ENCODE measurements around the gene SPATS2.

SPATS2 gene

DNA sequence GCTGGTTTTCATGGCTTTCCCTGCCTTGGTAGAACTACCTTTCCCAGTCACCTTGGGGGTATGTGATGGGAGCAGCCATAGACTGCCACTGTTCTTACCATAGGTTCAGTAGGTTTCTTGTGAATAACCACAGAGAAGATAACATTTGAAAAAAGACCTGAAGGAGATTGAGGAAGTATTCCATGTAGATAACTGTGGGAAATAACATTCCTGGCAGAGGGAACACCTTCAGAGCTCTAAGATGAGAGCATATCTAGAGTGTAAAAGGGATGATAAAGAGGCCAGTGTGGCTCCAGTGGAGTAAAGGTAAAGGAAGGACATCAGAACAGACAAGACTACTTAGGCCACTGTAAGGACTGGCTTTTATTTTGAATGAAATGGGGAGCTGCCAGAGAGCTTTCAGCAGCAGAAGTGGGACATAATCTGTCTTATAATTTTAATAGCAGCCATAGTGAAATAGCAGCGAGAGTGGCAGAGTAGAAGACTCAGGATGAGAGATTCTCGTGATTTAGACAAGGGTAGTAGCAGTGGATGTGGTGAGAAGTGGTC, 88.9 kb downstream of the SPATS2 start:
- DNase-seq (ENCODE audit: low read depth, low spot score): no peak
- POLR2A ChIA-PET: no interaction called here
- CTCF ChIA-PET: interaction anchor here (1.0 to 1.8 kb wide), 3 partner anchors 13 to 108 kb away, joined by 3 to 5 read pairs (median 5); no protein-coding TSS in a partner anchor
- no peak overlapping the region for H3K4me3 ChIP-seq (ENCODE audit: low read depth, low read length)
- TF ChIP-seq, protein P1, sequence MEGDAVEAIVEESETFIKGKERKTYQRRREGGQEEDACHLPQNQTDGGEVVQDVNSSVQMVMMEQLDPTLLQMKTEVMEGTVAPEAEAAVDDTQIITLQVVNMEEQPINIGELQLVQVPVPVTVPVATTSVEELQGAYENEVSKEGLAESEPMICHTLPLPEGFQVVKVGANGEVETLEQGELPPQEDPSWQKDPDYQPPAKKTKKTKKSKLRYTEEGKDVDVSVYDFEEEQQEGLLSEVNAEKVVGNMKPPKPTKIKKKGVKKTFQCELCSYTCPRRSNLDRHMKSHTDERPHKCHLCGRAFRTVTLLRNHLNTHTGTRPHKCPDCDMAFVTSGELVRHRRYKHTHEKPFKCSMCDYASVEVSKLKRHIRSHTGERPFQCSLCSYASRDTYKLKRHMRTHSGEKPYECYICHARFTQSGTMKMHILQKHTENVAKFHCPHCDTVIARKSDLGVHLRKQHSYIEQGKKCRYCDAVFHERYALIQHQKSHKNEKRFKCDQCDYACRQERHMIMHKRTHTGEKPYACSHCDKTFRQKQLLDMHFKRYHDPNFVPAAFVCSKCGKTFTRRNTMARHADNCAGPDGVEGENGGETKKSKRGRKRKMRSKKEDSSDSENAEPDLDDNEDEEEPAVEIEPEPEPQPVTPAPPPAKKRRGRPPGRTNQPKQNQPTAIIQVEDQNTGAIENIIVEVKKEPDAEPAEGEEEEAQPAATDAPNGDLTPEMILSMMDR (IDR thresholded peaks at IDR 0.05; ENCODE audit: insufficient read depth, low read length, missing control alignments): no peak

GRCh38 chr12:49458816-49459215, 91.6 kb downstream of the SPATS2 start:
- POLR2A ChIA-PET: no interaction called here
- CTCF ChIA-PET: interaction anchor here (0.8 to 1.0 kb wide), 3 partner anchors 55 to 100 kb away, joined by 3 read pairs; no protein-coding TSS in a partner anchor
- no peak for DNase-seq (ENCODE audit: low read depth, low spot score)
- no peak overlapping the region for H3K4me3 ChIP-seq (ENCODE audit: low read depth, low read length)
- TF ChIP-seq, protein P1 (IDR thresholded peaks at IDR 0.05; ENCODE audit: insufficient read depth, low read length, missing control alignments): no peak

DNA sequence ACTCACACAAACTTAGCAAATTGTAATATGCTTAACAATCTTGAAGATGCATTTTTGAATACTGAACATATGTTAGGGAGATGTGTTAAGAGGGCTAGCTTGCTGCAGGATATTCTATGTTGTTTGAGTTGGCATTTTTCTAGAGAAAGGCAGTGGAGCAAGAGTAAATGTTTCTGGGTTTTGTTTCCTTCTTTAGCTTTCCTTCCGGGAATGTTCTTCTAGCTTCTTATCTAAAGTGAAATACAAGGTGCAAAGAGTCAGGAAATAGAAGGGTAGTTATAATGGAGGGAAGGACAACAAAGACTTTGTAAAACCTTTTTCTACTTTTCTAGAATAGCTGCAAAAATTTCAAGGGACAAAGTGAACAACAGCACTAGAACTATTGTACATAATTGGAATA, 94.0 kb downstream of the SPATS2 start:
- CTCF ChIA-PET: interaction anchor here (1.8 to 2.8 kb wide), 3 partner anchors 10 to 103 kb away, joined by 3 to 14 read pairs (median 7); no protein-coding TSS in a partner anchor

DNA sequence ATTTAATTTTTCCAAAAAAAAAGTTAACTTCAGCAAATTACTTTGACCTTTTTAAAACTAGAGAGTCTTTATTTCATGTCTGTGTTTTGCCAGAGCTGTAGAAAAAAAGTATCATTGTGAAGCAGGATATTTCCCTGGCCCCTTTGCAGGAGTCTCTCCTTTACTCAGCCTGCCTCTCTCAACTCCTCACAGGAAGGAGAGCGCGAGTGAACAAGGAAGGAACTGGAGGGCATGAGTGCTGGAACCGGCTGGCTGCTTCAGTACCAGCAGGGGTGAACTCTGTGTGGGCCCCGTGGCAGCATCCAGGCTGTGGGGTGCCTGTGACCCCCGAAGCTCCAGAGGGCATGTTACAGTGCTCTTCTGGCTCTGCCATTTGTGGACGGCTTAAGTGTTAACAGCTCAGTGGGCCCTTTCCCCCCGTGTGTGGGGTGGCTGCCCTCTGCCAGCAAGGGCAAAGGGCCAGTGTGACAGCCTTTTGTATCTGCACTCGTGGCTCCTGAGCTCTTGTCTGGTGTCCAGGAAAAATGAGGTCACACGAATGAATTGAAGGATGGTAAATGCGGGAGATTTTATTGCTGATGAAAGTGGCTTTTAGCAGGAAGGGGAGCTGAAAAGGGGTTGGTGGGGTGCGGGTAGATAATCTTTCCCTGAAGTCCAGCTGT, 95.0 kb downstream of the SPATS2 start:
- POLR2A ChIA-PET: interaction anchor here (1.5 kb wide), 1 partner anchor 95 kb away, joined by 5 read pairs; the partner anchor contains the start of gene SPATS2
- no peak for DNase-seq (ENCODE audit: low read depth, low spot score)
- H3K4me3 ChIP-seq (ENCODE audit: low read depth, low read length): no peak overlapping the region
- TF ChIP-seq, protein P1 (IDR thresholded peaks at IDR 0.05; ENCODE audit: insufficient read depth, low read length, missing control alignments): no peak
- CTCF ChIA-PET: interaction anchor here (1.8 to 2.8 kb wide), 3 partner anchors 9 to 104 kb away, joined by 3 to 14 read pairs (median 7); no protein-coding TSS in a partner anchor

More for the DNA sequence above, 94.0 kb downstream of the SPATS2 start:
- TF ChIP-seq, protein P1 (IDR thresholded peaks at IDR 0.05; ENCODE audit: insufficient read depth, low read length, missing control alignments): no peak
- no peak overlapping the region for H3K4me3 ChIP-seq (ENCODE audit: low read depth, low read length)
- POLR2A ChIA-PET: interaction anchor here (0.5 to 1.5 kb wide), 2 partner anchors 94 to 103 kb away, joined by 3 to 5 read pairs; partner anchors contain the start of gene SPATS2
- no peak for DNase-seq (ENCODE audit: low read depth, low spot score)

GRCh38 chr12:49465132-49465531, 97.9 kb downstream of the SPATS2 start:
- no peak overlapping the region for H3K4me3 ChIP-seq (ENCODE audit: low read depth, low read length)
- TF ChIP-seq, protein P1 (IDR thresholded peaks at IDR 0.05; ENCODE audit: insufficient read depth, low read length, missing control alignments): no peak
- CTCF ChIA-PET: interaction anchor here (0.9 to 1.8 kb wide), 2 partner anchors 23 to 106 kb away, joined by 3 to 5 read pairs; no protein-coding TSS in a partner anchor
- no peak for DNase-seq (ENCODE audit: low read depth, low spot score)
- POLR2A ChIA-PET: no interaction called here

- no peak overlapping the region for H3K4me3 ChIP-seq (ENCODE audit: low read depth, low read length)
- TF ChIP-seq, protein P1 (IDR thresholded peaks at IDR 0.05; ENCODE audit: insufficient read depth, low read length, missing control alignments): no peak
- no peak for DNase-seq (ENCODE audit: low read depth, low spot score)
- ChIA-PET POLR2A (interaction anchor here (0.7 kb wide), 1 partner anchor 45 kb away, joined by 3 read pairs; no protein-coding TSS in a partner anchor), CTCF (interaction anchor here (0.8 to 1.8 kb wide), 5 partner anchors 10 to 123 kb away, joined by 3 to 7 read pairs (median 4); no protein-coding TSS in a partner anchor)
Measured at GRCh38 chr12:49470986-49471385, 103.7 kb downstream of the SPATS2 start.

Measured in AG04449 (cell line).